Measurements from ENCODE around the gene GRIK3.

The GRIK3 gene

GRCh38 chr1:36858981-36859380, 175.3 kb downstream of the GRIK3 start:
- H3K4me3 ChIP-seq (ENCODE audit: low read length) = no peak overlapping the region
- TF ChIP-seq, protein P1, sequence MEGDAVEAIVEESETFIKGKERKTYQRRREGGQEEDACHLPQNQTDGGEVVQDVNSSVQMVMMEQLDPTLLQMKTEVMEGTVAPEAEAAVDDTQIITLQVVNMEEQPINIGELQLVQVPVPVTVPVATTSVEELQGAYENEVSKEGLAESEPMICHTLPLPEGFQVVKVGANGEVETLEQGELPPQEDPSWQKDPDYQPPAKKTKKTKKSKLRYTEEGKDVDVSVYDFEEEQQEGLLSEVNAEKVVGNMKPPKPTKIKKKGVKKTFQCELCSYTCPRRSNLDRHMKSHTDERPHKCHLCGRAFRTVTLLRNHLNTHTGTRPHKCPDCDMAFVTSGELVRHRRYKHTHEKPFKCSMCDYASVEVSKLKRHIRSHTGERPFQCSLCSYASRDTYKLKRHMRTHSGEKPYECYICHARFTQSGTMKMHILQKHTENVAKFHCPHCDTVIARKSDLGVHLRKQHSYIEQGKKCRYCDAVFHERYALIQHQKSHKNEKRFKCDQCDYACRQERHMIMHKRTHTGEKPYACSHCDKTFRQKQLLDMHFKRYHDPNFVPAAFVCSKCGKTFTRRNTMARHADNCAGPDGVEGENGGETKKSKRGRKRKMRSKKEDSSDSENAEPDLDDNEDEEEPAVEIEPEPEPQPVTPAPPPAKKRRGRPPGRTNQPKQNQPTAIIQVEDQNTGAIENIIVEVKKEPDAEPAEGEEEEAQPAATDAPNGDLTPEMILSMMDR (conservative IDR thresholded peaks at IDR 0.05; ENCODE audit: low read depth, low read length) = no peak
- no peak for DNase-seq (ENCODE audit: low read depth)

DNA sequence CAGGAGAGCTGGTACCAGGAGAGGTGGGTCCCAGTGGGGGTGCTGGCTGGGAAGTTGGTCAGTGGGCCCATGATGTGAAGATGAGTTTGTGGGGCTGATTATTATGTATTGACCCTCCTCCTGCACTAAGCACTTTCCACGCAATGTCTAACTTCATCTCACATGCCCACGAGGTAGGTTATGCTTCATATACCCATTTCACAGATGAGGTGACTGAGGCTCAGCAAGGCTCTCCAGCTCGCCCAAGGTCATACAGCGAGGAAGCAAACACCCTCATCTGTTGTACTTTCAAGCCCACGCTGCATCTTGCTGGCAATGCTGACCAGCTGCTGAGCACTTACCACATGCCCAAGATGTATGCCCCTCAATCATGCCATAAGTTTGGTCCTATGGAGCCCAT, 175.8 kb downstream of the GRIK3 start:
- DNase-seq (ENCODE audit: low read depth) = no peak
- no peak overlapping the region for H3K4me3 ChIP-seq (ENCODE audit: low read length)
- TF ChIP-seq, protein P1 (conservative IDR thresholded peaks at IDR 0.05; ENCODE audit: low read depth, low read length) = no peak

GRCh38 chr1:36857754-36858153, 176.6 kb downstream of the GRIK3 start:
- H3K4me3 ChIP-seq (ENCODE audit: low read length) = no peak overlapping the region
- no peak for DNase-seq (ENCODE audit: low read depth)
- TF ChIP-seq, protein P1 (conservative IDR thresholded peaks at IDR 0.05; ENCODE audit: low read depth, low read length) = no peak

DNA sequence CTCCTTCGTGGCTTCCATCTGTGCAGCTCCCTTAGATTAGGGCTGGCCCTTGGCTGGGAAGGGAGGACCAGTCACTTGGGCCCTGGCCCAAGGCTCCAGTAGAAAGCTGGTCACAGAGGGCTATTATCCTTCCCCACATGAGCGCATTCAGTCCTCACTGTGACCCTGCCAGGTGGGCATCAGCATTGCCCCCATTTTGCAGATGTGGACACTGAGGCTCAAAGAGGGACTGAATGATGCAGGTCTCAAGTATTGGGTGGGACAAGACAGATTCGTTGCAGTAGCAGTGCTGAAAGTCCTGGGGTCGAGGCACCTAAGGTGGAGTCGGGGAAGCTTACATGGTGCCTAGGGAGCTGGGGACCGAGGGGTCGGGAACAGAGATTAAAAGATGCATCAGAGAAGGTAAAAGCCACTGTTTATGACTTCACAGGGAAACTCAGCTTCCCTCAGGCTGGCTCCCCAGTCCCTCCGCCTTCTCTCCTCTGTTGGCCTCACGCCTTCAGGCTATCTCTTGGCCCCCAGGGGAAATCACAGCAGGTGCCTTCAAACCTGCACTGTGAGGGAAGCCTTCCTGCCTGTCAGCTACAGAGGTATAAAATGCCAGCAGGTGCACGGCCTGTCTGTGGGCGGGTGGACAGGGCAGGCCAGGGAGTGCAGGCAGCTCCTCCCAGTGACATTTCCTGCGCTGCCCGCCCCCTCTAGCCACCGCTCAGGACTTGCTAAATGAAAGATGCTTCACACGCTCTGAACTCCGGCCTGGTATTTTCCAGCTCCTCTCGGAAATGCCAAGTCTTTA, 178.4 kb downstream of the GRIK3 start:
- DNase-seq (ENCODE audit: low read depth) = no peak
- TF ChIP-seq, protein P1 (conservative IDR thresholded peaks at IDR 0.05; ENCODE audit: low read depth, low read length) = no peak
- H3K4me3 ChIP-seq (ENCODE audit: low read length) = no peak overlapping the region

- no peak for DNase-seq (ENCODE audit: low read depth)
- TF ChIP-seq, protein P1 (conservative IDR thresholded peaks at IDR 0.05; ENCODE audit: low read depth, low read length) = no peak
- H3K4me3 ChIP-seq (ENCODE audit: low read length) = no peak overlapping the region
These were observed 180.7 kb downstream of the GRIK3 start for GRCh38 chr1:36853638-36854037.

- TF ChIP-seq, protein P1 (conservative IDR thresholded peaks at IDR 0.05; ENCODE audit: low read depth, low read length) = no peak
- H3K4me3 ChIP-seq (ENCODE audit: low read length) = no peak overlapping the region
These were observed 181.7 kb downstream of the GRIK3 start for GRCh38 chr1:36852586-36852985.

GRCh38 chr1:36851595-36851994, 182.7 kb downstream of the GRIK3 start:
- TF ChIP-seq, protein P1 (conservative IDR thresholded peaks at IDR 0.05; ENCODE audit: low read depth, low read length) = no peak
- no peak overlapping the region for H3K4me3 ChIP-seq (ENCODE audit: low read length)
- DNase-seq (ENCODE audit: low read depth) = no peak

More at GRCh38 chr1:36852586-36852985, 181.7 kb downstream of the GRIK3 start:
- DNase-seq (ENCODE audit: low read depth) = no peak

All from retinal pigment epithelial cell (primary cell).